ENCODE measurements around the gene SPPL2B. TPM values are rescaled to one million over a fixed set of nuclear protein-coding genes. Genes with fewer than 3 reads are reported as not detected.

SPPL2B gene
- total RNA-seq, 1 experiment from 2014 or later = 73.7 TPM

GRCh38 chr19:2375353-2376121, 47.1 kb downstream of the SPPL2B start:
- Histone ChIP-seq H3K27ac (ENCODE audit: insufficient read length, low read depth, low read length) (no peak overlapping the region), H3K4ac (ENCODE audit: low read depth, low read length) (no peak overlapping the region), H3K4me2 (ENCODE audit: insufficient read depth, insufficient read length, low read length) (no peak overlapping the region), H3K79me2 (ENCODE audit: insufficient read depth, low read length) (no peaks in the 10 kb centered on the region), H4K5ac (ENCODE audit: insufficient read length, low read depth, low read length) (no peak overlapping the region), H2AK5ac (ENCODE audit: insufficient read length, low read length) (no peak overlapping the region), H3K18ac (ENCODE audit: insufficient read length, low read depth, low read length) (no peak overlapping the region), H4K91ac (ENCODE audit: insufficient read length, low read depth, low read length) (no peak overlapping the region), H3K9me3 (ENCODE audit: control insufficient read depth, low read depth, low read length) (no peaks in the 10 kb centered on the region), H4K20me1 (ENCODE audit: control insufficient read depth, insufficient read depth, insufficient read length) (no peaks in the 10 kb centered on the region), H3K79me1 (ENCODE audit: insufficient read depth, low read depth, low read length, poor library complexity, severe bottlenecking) (no peaks in the 10 kb centered on the region), H2AFZ (ENCODE audit: low read length) (no peak overlapping the region), H2BK15ac (ENCODE audit: low read depth, low read length) (no peak overlapping the region), H2BK20ac (ENCODE audit: low read depth, low read length, poor library complexity, severe bottlenecking) (no peak overlapping the region), H3K23ac (ENCODE audit: insufficient read length, low read depth, low read length) (no peak overlapping the region), H2BK120ac (ENCODE audit: low read depth, low read length, poor library complexity, severe bottlenecking) (no peak overlapping the region), H3K56ac (ENCODE audit: insufficient read length, low read depth, low read length) (no peak overlapping the region), H4K8ac (replicated peaks; ENCODE audit: insufficient read length, low read depth, low read length) (no peak overlapping the region), H3K23me2 (ENCODE audit: insufficient read length, low read depth, low read length, poor library complexity, severe bottlenecking) (no peaks in the 10 kb centered on the region), H3K14ac (ENCODE audit: insufficient read depth, low read length) (no peak overlapping the region), H2BK12ac (ENCODE audit: insufficient read length, low read depth, low read length) (no peak overlapping the region), H3K27me3 (ENCODE audit: insufficient read depth, low read length) (no peaks in the 10 kb centered on the region), H3K4me1 (ENCODE audit: insufficient read depth, low read length) (no peaks in the 10 kb centered on the region), H3T11ph (ENCODE audit: low read length) (no peak overlapping the region), H3K9ac (ENCODE audit: extremely low read depth, insufficient read length, low read length) (no peak overlapping the region), H2BK5ac (ENCODE audit: insufficient read length, low read length) (no peak overlapping the region)
- no peak for DNase-seq
- WGBS (ENCODE audit: extremely low coverage, insufficient read length, low lambda C conversion rate) = no CpG with 5 or more reads among the region's 7 CpGs
- Mint-ChIP-seq H3K27ac (no peak overlapping the region), H3K36me3 (ENCODE audit: insufficient read depth in 1 of 3, low read depth in 3 of 3) (peaks cover 0 to 9% (median 4%) of the 10 kb centered on the region in 3 experiments; a peak in 3 of 7 replicates), H3K9me3 (peaks cover 15 to 19% of the 10 kb centered on the region in 2 experiments), H3K27me3 (ENCODE audit: low read depth) (peaks cover 34% of the 10 kb centered on the region), H3K4me3 (no peak overlapping the region), H3K4me1 (peaks cover 4% of the 10 kb centered on the region in 2 experiments; a peak in 1 of 4 replicates)
- no peak for TF ChIP-seq CTCF (conservative IDR thresholded peaks at IDR 0.05)

All from H9 (cell line).